Peyer's patch (tissue), 4 donors: Measurements from ENCODE around the gene DEGS2.

Experiments used
- POLR2A ChIP-seq, 2 donors: fragments of 450-650 bp; IDR thresholded peaks; one replicate each; pipeline ENCODE4 v1.5.1; 2017; ENCODE audit warnings: antibody characterized with exemption in 2 of 2, mild to moderate bottlenecking in 2 of 2, moderate library complexity in 2 of 2
- TF ChIP-seq, protein P1 (sequence below), 6 experiments: fragments of 450-650 bp in 4 of 6; fragments of 200-600 bp in 2 of 6; sonication (generic) in 1 of 6; IDR thresholded peaks; one replicate each; pipeline ENCODE4 v1.5.1; 2017 to 2019; ENCODE audit warnings: antibody characterized with exemption in 6 of 6, mild to moderate bottlenecking in 3 of 6, moderate library complexity in 1 of 6

DNA sequence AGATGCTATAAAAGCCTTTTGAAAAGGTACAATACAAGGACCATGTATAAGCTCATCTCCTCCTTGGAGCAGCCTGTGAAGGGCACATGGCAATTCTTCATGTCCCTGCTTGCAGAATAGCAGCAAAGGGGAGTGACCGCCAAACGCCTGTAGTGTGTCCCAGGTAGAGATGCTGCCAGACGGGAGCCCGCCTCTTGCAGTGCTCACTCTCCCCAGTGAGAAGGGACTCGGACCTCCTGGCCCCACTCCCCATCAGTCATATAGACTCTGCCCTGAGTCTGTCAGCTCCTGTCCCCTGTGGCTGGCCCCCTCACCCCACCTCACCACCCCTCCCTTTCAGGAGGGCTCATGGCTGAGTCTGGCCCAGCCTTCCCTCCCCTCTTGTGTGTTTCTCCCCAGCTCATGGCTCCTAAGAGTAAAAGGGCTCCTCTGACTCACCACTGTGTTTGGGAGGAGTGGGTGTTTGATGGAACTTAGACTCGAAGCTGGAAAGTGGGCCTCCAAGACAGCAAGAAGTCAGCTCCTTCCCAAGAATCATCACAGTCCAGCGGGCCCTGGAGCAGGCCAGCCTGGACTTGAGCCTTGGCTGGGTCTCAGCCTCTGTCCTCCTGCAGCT, 40.9 kb downstream of the DEGS2 start:
- TF ChIP-seq, protein P1, sequence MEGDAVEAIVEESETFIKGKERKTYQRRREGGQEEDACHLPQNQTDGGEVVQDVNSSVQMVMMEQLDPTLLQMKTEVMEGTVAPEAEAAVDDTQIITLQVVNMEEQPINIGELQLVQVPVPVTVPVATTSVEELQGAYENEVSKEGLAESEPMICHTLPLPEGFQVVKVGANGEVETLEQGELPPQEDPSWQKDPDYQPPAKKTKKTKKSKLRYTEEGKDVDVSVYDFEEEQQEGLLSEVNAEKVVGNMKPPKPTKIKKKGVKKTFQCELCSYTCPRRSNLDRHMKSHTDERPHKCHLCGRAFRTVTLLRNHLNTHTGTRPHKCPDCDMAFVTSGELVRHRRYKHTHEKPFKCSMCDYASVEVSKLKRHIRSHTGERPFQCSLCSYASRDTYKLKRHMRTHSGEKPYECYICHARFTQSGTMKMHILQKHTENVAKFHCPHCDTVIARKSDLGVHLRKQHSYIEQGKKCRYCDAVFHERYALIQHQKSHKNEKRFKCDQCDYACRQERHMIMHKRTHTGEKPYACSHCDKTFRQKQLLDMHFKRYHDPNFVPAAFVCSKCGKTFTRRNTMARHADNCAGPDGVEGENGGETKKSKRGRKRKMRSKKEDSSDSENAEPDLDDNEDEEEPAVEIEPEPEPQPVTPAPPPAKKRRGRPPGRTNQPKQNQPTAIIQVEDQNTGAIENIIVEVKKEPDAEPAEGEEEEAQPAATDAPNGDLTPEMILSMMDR (IDR thresholded peaks at IDR 0.05): no peak
- no peak for TF ChIP-seq POLR2A (IDR thresholded peaks at IDR 0.05)
